PFSK-1 (cell line): ENCODE results near the gene SELENOO.

Source experiments
- FOXP2 ChIP-seq: optimal IDR thresholded peaks from 2 replicates; pipeline ENCODE3; 2011; ENCODE audit warnings: borderline replicate concordance, control low read depth, inconsistent platforms; ENCODE audit not compliant: insufficient read depth; ENCODE audit errors: extremely low read length, extremely low read depth
- POLR2AphosphoS5 ChIP-seq: IDR thresholded peaks from 2 replicates; pipeline ENCODE4 v1.6.1; 2012; ENCODE audit warnings: low read depth, mild to moderate bottlenecking, control low read depth, low read length, moderate library complexity
- SIN3A ChIP-seq: IDR thresholded peaks from 2 replicates; pipeline ENCODE4 v1.6.1; 2012; ENCODE audit warnings: mild to moderate bottlenecking, low read length, moderate library complexity, borderline replicate concordance; ENCODE audit not compliant: insufficient read depth
- TAF1 ChIP-seq: IDR thresholded peaks from 2 replicates; pipeline ENCODE4 v1.6.1; 2012; ENCODE audit warnings: low read length, control low read depth, borderline replicate concordance; ENCODE audit not compliant: insufficient read depth
- TF ChIP-seq, protein P1 (sequence below), 2 experiments: IDR thresholded peaks; 2 replicates each; pipeline versions ENCODE4 v1.6.1 to v1.8.0; 2011 to 2012; ENCODE audit warnings: low read depth in 2 of 2, low read length in 2 of 2, control low read depth in 1 of 2, inconsistent platforms in 1 of 2, mild to moderate bottlenecking in 1 of 2, moderate library complexity in 1 of 2; ENCODE audit not compliant: insufficient read depth in 1 of 2

The SELENOO gene

GRCh38 chr22:50266994-50267393, 66.2 kb downstream of the SELENOO start:
- TF ChIP-seq, protein P1, sequence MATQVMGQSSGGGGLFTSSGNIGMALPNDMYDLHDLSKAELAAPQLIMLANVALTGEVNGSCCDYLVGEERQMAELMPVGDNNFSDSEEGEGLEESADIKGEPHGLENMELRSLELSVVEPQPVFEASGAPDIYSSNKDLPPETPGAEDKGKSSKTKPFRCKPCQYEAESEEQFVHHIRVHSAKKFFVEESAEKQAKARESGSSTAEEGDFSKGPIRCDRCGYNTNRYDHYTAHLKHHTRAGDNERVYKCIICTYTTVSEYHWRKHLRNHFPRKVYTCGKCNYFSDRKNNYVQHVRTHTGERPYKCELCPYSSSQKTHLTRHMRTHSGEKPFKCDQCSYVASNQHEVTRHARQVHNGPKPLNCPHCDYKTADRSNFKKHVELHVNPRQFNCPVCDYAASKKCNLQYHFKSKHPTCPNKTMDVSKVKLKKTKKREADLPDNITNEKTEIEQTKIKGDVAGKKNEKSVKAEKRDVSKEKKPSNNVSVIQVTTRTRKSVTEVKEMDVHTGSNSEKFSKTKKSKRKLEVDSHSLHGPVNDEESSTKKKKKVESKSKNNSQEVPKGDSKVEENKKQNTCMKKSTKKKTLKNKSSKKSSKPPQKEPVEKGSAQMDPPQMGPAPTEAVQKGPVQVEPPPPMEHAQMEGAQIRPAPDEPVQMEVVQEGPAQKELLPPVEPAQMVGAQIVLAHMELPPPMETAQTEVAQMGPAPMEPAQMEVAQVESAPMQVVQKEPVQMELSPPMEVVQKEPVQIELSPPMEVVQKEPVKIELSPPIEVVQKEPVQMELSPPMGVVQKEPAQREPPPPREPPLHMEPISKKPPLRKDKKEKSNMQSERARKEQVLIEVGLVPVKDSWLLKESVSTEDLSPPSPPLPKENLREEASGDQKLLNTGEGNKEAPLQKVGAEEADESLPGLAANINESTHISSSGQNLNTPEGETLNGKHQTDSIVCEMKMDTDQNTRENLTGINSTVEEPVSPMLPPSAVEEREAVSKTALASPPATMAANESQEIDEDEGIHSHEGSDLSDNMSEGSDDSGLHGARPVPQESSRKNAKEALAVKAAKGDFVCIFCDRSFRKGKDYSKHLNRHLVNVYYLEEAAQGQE (IDR thresholded peaks at IDR 0.05; ENCODE audit: insufficient read depth in 1 of 2, low read depth in 2 of 2, low read length in 2 of 2) = no peak
- TF ChIP-seq TAF1 = no peak
- TF ChIP-seq POLR2AphosphoS5 = no peak
- no peak for TF ChIP-seq SIN3A
- TF ChIP-seq FOXP2 = no peak
